K562 (cell line): Measurements from ENCODE around the gene EOGT.

Source experiments
- CTCF ChIP-seq, 3 experiments: IDR thresholded peaks in 2 of 3; conservative IDR thresholded peaks in 1 of 3; 2 replicates each; pipeline ENCODE4 v1.5.1; 2011 to 2012; ENCODE audit warnings: low read length in 3 of 3, mild to moderate bottlenecking in 3 of 3, control low read depth in 2 of 3, improper control_type of control experiment in 1 of 3, inconsistent platforms in 1 of 3, low read depth in 1 of 3, mixed read lengths in 1 of 3, moderate library complexity in 1 of 3; ENCODE audit not compliant: insufficient read depth in 2 of 3
- ILK ChIP-seq: fragments of 450-650 bp; IDR thresholded peaks from 2 replicates; pipeline ENCODE4 v1.6.1; 2016; ENCODE audit warnings: missing genetic modification characterization, low read depth, mild to moderate bottlenecking, missing compliant biosample characterization, moderate library complexity, borderline replicate concordance
- KAT2B ChIP-seq: IDR thresholded peaks from one replicate; pipeline ENCODE4 v1.6.1; 2012; ENCODE audit warnings: low read depth, mild to moderate bottlenecking, control low read depth, inconsistent platforms, low read length, moderate library complexity
- NFATC3 ChIP-seq: fragments of 450-650 bp; IDR thresholded peaks from 2 replicates; pipeline ENCODE4 v1.6.1; 2017; ENCODE audit warnings: mild to moderate bottlenecking
- PRMT5 ChIP-seq: sonication (generic); formaldehyde crosslinking; IDR thresholded peaks from 2 replicates; pipeline ENCODE4 v1.5.0; 2020; ENCODE audit warnings: missing genetic modification reagents
- SETDB1 ChIP-seq: IDR thresholded peaks from one replicate; pipeline ENCODE4 v1.6.1; 2012; ENCODE audit warnings: low read length, control low read depth, inconsistent platforms
- TFE3 ChIP-seq: fragments of 450-650 bp; formaldehyde crosslinking; IDR thresholded peaks from 2 replicates; pipeline ENCODE4 v1.4.0; 2020; ENCODE audit warnings: mild to moderate bottlenecking, mixed read lengths
- USF2 ChIP-seq: sonication (generic); formaldehyde crosslinking; IDR thresholded peaks from 2 replicates; pipeline ENCODE4 v1.5.0; 2020; ENCODE audit warnings: missing genetic modification reagents
- ZNF232 ChIP-seq: sonication (generic); formaldehyde crosslinking; IDR thresholded peaks from 2 replicates; pipeline ENCODE4 v1.8.0; 2022; ENCODE audit warnings: mild to moderate bottlenecking, missing genetic modification reagents

- TF ChIP-seq SETDB1 = no peak
- no peak for TF ChIP-seq TFE3 (CRISPR knock-in tag)
- no peak for TF ChIP-seq KAT2B
- no peak for TF ChIP-seq CTCF (IDR thresholded peaks at IDR 0.05 in 2 of 3, conservative IDR thresholded peaks at IDR 0.05 in 1 of 3; ENCODE audit: insufficient read depth in 2 of 3, low read depth in 1 of 3, low read length in 3 of 3)
- TF ChIP-seq NFATC3 = no peak
- TF ChIP-seq ZNF232 (CRISPR knock-in tag) = no peak
- TF ChIP-seq PRMT5 (CRISPR knock-in tag) = no peak
- no peak for TF ChIP-seq USF2 (CRISPR knock-in tag)
- TF ChIP-seq ILK = no peak
Observed at GRCh38 chr3:69014022-69014580, 617 bp upstream of the EOGT start.
